Naive thymus-derived CD8-positive, alpha-beta T cell (primary cell): ENCODE results near the gene DMTF1. TPM values are rescaled to one million over a fixed set of nuclear protein-coding genes. Genes with fewer than 3 reads are reported as not detected.
"Not testable (repeated sequence)": the region's sequence is repeated elsewhere in the genome, so short reads cannot be mapped to it uniquely, and the experiment has no call there.

Source experiments
- ATAC-seq, 2 donors: fragments of 150-1000 bp; cut with Tn5 transposase in 1 of 2; sonication (Bioruptor Pico), chemical (Tn5 transposase) in 1 of 2; 1 replicate in 1 of 2; 2 replicates in 1 of 2; pipeline ENCODE4 v1.10.0; 2021; ENCODE audit warnings: mild to moderate bottlenecking in 2 of 2, moderate library complexity in 2 of 2
- POLR2A ChIA-PET: fragments of 350-600 bp; sonication (Branson Sonifier 250); formaldehyde crosslinking; loops from one replicate; lab custom pipeline; 2021; ENCODE audit warnings: antibody characterized with exemption; lab: Charles Lee
- DNase-seq, 10 donors: peaks; one replicate each; pipeline versions ENCODE4 v3.0.0 to v3.0.0-alpha.2; 2020 to 2022
- H3K27ac Mint-ChIP-seq, 10 donors: one replicate each; pipeline ENCODE4 v1.8.0; 2020 to 2022; ENCODE audit warnings: mild to moderate bottlenecking in 10 of 10, mixed read lengths in 10 of 10, moderate library complexity in 4 of 10, inconsistent platforms in 1 of 10
- H3K27me3 Mint-ChIP-seq, 5 donors: one replicate each; pipeline ENCODE4 v1.8.0; 2021 to 2022; ENCODE audit warnings: mixed read lengths in 5 of 5
- H3K36me3 Mint-ChIP-seq, 3 donors: one replicate each; pipeline ENCODE4 v1.8.0; 2020 to 2022; ENCODE audit warnings: mixed read lengths in 3 of 3, mild to moderate bottlenecking in 2 of 3, inconsistent platforms in 1 of 3
- H3K4me1 Mint-ChIP-seq, 4 donors: one replicate each; pipeline ENCODE4 v1.8.0; 2021 to 2022; ENCODE audit warnings: mixed read lengths in 4 of 4
- H3K4me3 Mint-ChIP-seq, 10 donors: one replicate each; pipeline ENCODE4 v1.8.0; 2020 to 2022; ENCODE audit warnings: mild to moderate bottlenecking in 10 of 10, mixed read lengths in 10 of 10, moderate library complexity in 6 of 10, inconsistent platforms in 1 of 10
- H3K9me3 Mint-ChIP-seq, 9 donors: one replicate each; pipeline ENCODE4 v1.8.0; 2020 to 2022; ENCODE audit warnings: mixed read lengths in 9 of 9, mild to moderate bottlenecking in 3 of 9, inconsistent platforms in 1 of 9, moderate library complexity in 1 of 9
- polyA plus RNA-seq, 3 donors: library from polyadenylated mRNA; unstranded; fragments of 300-500 nt; fragmentation: Illumina TruSeq; gene quantifications; one replicate each; pipeline ENCODE4 v1.2.3, GENCODE V29; 2021
- total RNA-seq, 8 experiments: library from RNA in 2 of 8; stranded (reverse) in 2 of 8; gene quantifications; one replicate each; pipeline ENCODE4 v1.2.3 and lab custom pipeline; 2021 to 2026

Gene DMTF1
- total and polyA plus RNA-seq, 5 experiments from 2014 or later: 22.2 to 181 (median 33.5) TPM

GRCh38 chr7:87231711-87232110 lies 79.5 kb downstream of the DMTF1 start:
- Mint-ChIP-seq H3K9me3 (no peaks in the 10 kb centered on the region), H3K4me1 (peaks cover 0 to 2% (median under 1%) of the 10 kb centered on the region in 4 donors), H3K4me3 (no peak overlapping the region), H3K27me3 (peaks cover 0 to under 1% (median 0%) of the 10 kb centered on the region in 5 donors), H3K36me3 (no peaks in the 10 kb centered on the region), H3K27ac (peak overlapping the region in 1 of 10 donors; percentile 24)
- POLR2A ChIA-PET: no interaction called here
- DNase-seq (no peak), ATAC-seq (no peak)

DNA sequence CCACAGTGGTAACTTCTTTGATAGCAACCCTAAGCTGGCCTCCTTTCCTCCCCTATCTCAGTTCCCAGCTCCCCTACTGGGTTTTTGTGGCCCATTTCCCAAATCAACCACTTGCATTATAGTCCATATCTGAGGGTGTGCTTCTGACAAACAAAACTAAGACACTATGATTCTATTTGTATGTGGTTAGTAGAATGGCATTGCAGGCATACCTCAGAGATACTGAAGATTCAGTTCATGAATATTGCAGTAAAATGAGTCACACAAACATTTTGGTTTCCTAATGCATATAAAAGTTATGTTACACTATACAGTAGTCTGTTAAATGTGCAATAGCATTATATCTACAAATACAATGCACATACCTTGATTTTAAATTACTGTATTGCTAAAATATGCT lies 82.7 kb downstream of the DMTF1 start:
- Mint-ChIP-seq H3K36me3 (no peaks in the 10 kb centered on the region), H3K27me3 (peaks cover 3 to 12% (median 4%) of the 10 kb centered on the region in 5 donors), H3K9me3 (no peaks in the 10 kb centered on the region), H3K27ac (no peak overlapping the region), H3K4me3 (no peak overlapping the region), H3K4me1 (peaks cover 0 to 4% (median 0%) of the 10 kb centered on the region in 4 donors)
- no peak for ATAC-seq
- DNase-seq: no peak
- POLR2A ChIA-PET: no interaction called here

DNA sequence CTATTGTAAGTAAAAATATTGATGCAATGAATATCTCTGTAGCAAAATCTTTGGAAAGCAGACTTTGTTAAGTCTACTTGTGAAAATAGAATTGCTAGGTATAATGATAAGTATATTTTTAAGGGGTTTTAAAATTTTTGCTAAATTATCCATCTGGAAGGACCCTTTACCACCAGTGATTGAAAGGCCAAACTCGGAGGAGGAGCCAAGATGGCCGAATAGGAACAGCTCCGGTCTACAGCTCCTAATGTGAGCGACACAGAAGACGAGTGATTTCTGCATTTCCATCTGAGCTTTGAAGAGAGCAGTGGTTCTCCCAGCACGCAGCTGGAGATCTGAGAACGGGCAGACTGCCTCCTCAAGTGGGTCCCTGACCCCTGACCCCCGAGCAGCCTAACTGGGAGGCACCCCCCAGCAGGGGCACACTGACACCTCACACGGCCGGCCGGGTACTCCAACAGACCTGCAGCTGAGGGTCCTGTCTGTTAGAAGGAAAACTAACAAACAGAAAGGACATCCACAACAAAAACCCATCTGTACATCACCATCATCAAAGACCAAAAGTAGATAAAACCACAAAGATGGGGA lies 86.3 kb downstream of the DMTF1 start:
- POLR2A ChIA-PET, ATAC-seq, H3K9me3 Mint-ChIP-seq, H3K27ac Mint-ChIP-seq, DNase-seq, H3K4me1 Mint-ChIP-seq, H3K4me3 Mint-ChIP-seq, H3K36me3 Mint-ChIP-seq: not testable (repeated sequence)
- H3K27me3 Mint-ChIP-seq: peaks cover 3 to 23% (median 6%) of the 10 kb centered on the region in 5 donors

DNA sequence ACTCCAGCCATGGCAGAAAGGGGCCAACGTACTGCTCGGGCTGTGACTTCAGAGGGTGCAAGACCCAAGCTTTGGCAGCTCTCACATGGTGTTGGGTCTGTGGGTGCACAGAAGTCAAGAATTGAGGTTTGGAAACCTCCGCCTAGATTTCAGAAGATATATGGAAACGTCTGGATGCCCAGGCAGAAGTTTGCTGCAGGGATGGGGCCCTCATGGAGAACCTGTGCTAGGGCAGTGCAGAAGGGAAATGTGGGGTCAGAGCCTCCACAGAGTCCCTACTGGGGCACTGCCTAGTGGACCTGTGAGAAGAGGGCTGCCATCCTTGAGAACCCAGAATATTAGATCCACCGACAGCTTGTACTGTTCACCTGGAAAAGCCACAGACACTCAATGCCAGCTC lies 93.4 kb downstream of the DMTF1 start:
- H3K9me3 Mint-ChIP-seq: peaks cover 0 to 28% (median 14%) of the 10 kb centered on the region in 9 donors
- H3K4me3 Mint-ChIP-seq, ATAC-seq, H3K27ac Mint-ChIP-seq, DNase-seq, H3K4me1 Mint-ChIP-seq, POLR2A ChIA-PET: not testable (repeated sequence)
- H3K27me3 Mint-ChIP-seq: peaks cover 5 to 21% (median 7%) of the 10 kb centered on the region in 5 donors
- H3K36me3 Mint-ChIP-seq: peaks cover 0 to 21% (median 4%) of the 10 kb centered on the region in 3 donors

Other genes starting within 250 kb of the DMTF1 start
- 1 to 10 TPM; 8.1 to 8.6 TPM for gene ELAPOR2, start 92.8 kb upstream of the DMTF1 start, total RNA-seq
- 1 to 10 TPM in 2 of 3 donors, under 1 TPM in 1; 0.96 to 6.5 (median 4.6) TPM for gene ELAPOR2, start 92.8 kb upstream of the DMTF1 start, polyA plus RNA-seq
- gene TMEM243, start 67.3 kb downstream of the DMTF1 start, total RNA-seq: 100 to 1,000 TPM; 136 to 138 TPM
- gene TMEM243, start 67.3 kb downstream of the DMTF1 start, polyA plus RNA-seq: 10 to 100 TPM; 79.3 to 89.5 (median 82.0) TPM
- 10 to 100 TPM; 14.8 to 16.9 TPM for gene CROT, start 193.2 kb downstream of the DMTF1 start, total RNA-seq
- gene CROT, start 193.2 kb downstream of the DMTF1 start, polyA plus RNA-seq: 1 to 10 TPM; 3.2 to 5.3 (median 4.4) TPM